GM18517 (cell line): ENCODE results near the gene SUPT20HL2.
"Not testable (repeated sequence)": the region's sequence is repeated elsewhere in the genome, so short reads cannot be mapped to it uniquely, and the experiment has no call there.

Experiments used
- ATAC-seq: cut with Tn5 transposase; IDR thresholded peaks from one replicate; pipeline ENCODE4 v1.9.1; 2021; ENCODE audit warnings: mild to moderate bottlenecking, moderate library complexity; ENCODE audit not compliant: unreplicated experiment

SUPT20HL2 gene

DNA sequence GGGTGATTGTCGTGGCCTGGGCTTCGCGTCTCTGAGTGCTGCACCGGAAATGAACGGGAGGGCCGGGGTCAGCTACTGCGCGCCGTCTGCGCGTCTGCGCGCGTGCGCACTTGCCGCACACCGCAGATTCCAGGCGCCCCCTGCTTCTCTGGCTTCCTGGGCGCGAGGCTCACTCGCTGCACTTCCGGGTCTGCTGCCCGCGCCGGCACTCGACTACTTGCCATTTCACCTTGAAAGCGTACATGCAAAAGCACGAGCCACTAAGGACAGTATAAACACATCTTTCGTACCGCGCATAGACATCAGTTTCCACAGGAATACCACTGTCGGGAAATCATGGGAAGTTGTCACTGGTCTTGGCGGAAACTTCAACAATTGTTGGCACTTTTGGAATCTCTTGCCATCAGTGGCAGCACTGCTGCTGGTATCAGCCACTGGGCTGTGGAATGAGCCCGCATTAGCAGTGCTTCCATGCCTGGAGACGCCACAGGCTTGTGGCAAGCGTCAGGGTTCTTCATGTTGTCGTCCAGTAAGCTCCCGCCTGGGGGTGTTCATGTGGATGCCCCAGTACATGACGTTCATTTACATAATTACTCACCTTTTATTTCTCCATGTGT lies at the start of gene SUPT20HL2:
TSS of gene SUPT20HL2 (minus strand) at position 51 of the 617 bp plus-strand sequence. CDS start 754 bp downstream, outside the sequence.
- no peak for ATAC-seq

DNA sequence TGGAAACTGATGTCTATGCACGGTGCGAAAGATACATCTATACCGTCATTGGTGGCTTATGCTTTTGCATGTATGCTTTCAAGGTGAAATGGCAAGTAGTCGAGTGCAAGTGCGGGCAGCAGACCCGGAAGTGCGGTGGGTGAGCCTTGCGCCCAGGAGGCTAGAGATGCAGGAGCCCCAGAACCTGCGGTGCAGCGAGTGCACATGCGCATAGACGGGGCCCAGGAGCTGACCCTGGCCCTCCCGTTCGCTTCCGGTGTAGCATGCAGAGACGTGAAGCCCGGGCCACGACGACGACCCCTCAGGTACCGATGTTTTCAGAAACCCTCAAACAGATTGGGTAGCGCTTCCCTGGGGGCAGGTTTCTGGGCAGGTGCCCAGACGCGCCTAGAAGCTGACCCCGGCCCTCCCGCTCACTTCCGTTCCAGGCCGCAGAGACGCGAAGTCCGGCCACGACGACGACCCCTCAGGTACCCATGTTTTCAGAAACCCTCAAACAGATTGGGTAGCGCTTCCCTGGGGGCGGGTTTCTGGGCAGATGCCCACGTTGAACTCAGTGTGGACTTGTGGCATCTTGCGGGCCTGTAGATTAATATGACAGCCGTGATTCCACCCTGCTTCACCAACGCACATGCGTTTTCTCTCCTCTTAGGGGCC lies 48.3 kb upstream of the SUPT20HL2 start:
- not testable (repeated sequence) for ATAC-seq

DNA sequence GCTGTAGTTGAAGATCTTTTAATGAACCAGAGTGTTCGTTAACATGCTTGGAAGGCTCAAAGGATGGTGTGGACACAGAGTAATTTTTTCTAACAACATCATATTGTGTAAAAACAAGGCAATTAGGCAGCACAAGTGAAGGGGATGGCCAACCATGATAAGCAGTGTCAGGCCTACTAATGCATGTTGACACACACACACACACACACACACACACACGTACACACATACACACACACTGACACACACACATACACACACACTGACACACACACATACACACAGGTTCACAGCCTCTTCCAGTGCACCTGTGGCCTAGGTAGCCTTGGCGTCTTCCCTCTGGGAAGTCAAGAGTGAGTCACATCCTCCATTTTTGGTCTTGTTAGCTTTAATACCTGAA lies 46.4 kb upstream of the SUPT20HL2 start, which contains the start of gene SUPT20HL1:
TSS of gene SUPT20HL1 (plus strand) at position 368 of the 400 bp plus-strand sequence. CDS start 2,122 bp downstream, outside the sequence.
- no peak for ATAC-seq

DNA sequence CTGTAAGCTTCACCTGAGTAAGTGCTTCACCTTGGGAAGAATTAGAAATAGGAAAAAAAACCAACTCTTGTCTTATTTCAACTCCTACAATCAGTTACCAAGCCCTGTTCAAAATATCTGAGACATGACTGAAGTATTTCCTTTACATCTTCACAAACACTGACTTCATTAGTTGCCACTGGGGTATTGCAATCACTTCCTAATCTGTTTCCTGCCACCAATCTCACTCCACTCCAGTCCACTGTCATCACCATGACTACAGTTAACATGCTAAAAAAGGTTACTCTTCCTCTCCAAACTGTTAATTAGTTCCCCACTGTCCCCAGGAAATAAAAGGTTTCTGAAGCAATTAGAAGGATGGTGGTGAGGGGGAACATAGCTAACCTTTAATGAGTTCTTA lies 43.2 kb upstream of the SUPT20HL2 start:
- no peak for ATAC-seq

DNA sequence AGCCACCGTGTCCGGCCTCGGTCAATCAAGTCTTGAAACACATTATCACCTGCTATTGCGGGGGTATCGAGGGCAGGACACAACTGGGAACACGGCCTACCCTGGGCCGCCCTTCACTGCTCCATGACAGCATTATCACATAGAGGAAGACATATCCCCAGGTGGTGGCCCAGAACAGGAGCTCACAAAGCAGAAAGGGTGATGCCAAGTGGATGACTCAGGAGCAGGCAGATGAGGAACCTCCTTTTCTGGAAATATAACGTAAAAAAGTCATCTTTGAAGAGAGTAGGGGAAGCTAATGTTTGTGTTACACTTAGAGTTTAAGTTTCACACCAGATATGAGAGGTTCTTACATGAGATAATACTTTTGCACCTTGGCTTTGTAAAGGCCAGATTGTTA lies 41.2 kb upstream of the SUPT20HL2 start:
- no peak for ATAC-seq

DNA sequence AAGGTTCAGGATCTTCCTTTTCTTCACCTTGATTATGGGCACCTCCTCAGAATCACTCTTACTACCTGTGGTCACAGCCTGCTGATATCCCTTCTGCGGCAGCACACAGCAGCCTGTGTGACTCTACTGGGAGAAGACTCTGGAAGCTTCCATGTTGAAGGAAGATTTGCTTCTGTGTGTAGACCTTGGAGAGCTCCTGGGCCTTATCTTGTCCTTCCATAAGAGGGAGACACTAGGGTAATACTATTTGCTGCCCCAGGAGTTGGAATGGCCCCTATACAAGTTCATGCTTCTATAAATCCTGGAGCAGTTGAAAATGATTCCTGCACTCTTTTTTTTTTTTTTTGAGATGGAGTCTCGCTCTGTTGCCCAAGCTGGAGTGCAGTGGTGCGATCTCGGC lies 36.3 kb upstream of the SUPT20HL2 start:
- no peak for ATAC-seq

DNA sequence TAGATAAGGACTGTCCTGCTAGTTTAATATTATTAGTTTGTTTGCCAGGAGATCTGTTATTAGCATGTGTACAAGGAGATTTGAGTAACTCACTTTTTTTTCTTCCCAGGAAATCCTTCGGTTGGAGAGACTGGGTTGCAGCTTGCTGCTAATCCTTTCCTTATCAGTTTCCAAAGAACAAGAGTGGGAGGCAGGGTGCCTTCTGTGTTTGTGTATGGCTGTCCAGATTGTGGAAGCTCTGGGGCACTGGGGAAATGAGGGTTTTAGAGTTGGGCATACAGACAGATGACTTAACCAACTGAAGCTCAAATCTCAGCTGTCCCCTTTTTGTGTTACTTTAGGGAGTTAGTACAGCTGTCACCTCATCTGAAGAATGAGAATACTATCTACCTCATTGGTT lies 34.0 kb upstream of the SUPT20HL2 start:
- ATAC-seq: no peak

DNA sequence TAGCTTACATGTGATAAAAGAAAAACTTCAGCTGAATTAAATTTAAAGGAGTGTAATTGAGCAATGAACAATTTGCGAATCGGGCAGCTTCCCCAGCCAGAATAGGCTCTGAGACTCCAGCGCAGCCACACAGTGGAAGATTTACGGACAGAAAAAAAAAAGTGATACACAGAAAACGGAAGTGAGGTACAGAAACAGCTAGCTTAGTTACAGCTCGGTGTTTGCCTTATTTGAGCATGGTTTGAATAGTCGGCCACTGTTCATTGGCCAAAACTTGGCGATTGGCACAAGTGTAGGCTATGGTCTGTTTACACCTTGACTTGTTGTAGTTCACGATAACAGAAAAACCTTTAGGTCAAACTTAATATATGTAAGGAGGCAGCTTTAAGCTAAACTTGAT lies 29.9 kb upstream of the SUPT20HL2 start:
- peak; percentile 65 for ATAC-seq

DNA sequence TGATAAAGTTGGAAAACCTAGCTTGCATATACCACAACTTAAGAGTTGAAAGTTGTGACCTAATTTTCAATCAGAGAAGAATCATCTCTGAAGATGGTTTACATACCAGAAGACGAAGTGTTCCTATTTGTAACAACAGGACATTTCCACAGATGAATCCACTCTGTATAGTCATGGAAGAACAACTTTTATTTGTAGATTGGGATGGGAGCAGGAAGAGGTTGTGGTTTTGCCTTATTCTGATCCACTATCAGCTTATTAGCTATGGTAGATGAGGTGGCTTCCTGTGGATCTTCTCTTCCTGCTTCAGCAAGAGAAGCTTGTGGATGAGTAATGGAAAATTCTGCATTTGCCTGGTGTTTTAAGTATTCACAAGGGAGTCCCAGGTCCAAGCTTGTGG lies 27.9 kb upstream of the SUPT20HL2 start:
- no peak for ATAC-seq

DNA sequence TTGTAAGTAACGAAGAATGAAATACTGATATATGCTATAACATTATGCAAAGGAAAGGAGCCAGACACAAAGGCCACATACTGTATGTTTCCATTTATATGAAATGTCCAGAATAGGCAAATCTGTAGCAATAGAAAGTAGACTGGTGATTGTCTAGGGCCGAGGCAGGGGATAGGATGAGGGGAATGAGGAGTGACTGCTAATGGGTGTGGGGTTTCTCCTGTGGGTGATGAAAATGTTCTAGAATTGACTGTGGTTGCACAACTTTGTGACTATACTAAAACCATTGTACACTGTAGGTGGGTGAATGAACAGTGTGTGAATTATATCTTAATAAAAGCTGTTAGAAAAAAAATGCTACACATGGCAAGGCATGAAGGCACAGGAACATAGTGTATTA lies 26.6 kb upstream of the SUPT20HL2 start:
- no peak for ATAC-seq

DNA sequence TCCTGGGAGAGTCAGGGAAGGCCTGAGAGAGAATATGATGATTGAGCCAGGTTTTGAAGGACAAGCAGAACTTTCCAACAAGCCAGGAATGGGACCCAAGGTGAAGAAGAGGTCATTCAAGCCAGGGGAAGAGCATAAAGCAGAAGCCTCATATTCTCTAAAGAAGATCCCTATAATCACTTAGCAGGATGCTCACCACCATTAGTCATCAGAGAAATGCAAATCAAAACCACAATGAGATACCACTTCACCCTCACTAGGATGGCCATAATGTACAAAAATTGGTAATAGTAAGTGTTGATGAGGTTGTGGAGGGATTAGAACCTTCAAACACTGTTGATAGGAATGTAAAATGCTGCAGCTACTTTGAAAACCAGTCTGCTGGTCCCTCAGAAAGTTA lies 26.0 kb upstream of the SUPT20HL2 start:
- no peak for ATAC-seq

DNA sequence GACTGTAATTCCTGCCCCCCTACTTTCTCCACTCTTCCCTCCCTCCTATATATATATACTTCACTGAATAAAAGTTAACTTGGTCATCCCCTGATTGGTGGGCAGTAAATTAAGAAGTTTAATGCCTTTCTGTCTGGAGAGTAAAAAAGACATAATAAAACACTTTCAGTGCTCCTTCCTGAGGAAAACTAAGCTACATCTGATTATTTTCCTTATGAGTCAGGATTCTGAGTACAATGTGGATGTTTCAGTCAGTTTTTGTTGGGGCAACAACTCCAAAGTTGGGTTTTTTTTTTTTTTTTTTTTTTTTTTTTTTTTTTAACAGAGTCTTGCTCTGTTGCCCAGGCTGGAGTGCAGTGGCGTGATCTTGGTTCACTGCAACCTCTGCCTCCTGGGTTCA lies 22.0 kb upstream of the SUPT20HL2 start:
- no peak for ATAC-seq

DNA sequence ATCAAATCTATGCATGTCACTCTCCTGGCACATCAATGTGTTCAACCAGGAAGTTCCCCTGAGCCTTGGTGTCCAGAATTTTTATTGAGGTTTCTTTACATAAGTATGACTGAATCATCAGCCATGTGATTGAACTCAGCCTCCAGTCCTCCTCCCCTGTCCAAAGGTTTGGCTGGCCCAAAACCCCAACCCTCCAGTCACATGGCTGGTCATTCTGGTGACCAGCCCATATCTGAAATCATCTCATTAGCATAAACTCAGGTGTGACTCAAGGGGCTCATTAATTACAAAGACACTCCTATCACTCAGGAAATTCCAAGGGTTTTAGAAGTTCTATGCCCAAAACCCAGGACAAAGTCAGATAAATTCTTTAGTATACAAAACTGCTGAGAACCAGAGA lies 20.6 kb upstream of the SUPT20HL2 start:
- ATAC-seq: no peak

DNA sequence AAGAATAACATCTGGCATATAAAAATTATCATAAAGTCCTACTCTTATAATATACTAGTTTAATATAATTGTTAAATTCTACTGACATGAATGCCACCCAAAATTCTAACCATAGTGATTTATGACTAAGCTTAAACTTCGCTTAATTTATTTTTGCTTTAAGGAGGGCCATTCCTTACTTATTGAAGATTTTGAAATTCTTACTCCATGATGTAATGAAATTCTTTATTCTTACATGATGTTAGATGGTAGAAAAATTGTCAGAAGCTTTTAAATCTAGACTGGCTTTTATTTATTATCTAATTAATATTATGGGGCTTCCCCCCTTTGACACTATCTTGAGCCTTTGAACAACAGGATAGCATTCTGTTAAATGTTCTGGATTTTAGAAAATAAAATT lies 19.5 kb upstream of the SUPT20HL2 start:
- ATAC-seq: no peak

DNA sequence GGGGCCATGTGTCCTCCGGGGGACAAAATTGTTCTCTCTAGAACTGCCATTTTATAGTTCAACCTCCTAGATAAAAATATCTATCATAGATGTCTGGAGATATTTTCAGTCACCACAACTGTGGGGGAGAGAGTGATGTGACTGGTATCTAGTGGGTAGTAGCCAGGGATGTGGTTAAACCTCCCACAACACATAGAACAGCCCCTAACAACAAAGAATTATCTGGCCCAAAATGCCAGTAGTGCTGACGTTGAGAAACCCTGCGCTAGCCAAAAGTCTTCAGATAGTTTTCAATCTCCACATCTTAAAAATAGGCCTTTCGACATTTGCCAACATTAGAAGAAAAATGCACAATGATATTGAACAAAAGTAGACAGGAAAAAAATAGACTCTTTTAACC lies 19.0 kb upstream of the SUPT20HL2 start:
- ATAC-seq: no peak

DNA sequence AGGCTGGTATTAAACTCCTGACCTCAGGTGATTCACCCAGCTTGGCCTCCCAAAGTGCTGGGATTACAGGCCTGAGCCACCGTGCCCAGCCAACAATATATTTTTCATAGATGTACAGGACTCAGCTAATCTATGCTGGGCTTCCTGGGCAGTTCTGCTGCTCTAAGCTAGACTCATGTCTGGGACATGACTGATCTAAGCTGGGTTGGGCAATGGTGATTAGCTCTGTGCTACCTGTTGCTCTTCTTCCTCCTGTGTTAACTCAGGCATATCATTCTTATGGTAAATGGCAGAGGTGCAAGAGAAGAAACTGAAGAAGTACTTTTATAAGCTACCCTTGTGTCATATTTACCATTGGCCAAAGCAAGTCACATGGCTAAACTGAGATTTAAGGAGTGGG lies 11.4 kb upstream of the SUPT20HL2 start:
- no peak for ATAC-seq

DNA sequence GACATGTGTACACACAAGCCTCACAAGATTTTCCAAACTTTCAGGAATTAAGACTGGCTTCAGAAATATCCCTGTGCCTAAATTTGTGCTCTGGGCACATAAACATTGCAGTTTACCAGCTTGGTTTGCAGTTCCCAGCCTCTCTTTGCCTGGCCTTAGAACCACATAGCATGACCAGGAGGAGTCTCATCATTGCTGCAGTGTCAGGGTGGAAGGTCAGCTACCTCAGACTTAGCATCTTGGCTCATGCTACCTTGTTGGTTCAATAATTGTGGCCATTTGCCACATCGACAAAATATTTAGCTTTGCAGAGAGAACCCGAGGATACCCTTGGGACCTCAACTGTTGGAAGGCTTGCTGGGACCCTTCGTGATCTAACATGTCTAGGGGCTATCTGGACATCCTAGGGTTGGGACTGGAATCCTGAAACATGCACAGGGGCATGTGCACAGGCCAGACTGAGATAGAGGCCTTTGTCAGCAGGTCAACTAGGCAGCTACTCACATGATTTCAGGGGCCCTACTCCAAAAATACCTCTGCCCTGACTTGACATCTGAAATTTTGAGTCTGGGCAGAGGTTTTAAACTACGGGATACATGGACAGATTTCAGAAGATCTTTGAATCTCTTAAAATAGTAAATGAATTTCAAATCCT lies 8.0 kb upstream of the SUPT20HL2 start:
- ATAC-seq: no peak

DNA sequence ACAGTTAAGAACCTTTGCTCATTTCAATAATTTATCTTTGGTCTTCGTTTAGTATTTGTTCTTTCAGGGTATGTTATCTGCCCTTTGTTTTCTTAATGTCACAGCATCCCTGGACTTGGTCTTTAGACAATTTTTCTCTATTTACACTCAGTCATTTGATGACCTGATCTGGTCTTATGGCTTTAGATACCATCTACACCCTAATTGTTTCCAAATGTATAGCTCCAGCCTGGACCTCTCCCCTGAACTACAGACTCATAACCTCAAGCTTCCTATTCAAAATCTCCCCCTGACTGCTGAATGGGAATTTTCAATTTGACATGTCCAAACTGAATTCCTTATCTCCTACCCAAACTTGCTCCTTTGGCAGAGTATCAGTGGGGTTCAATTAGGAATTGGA lies 3.7 kb upstream of the SUPT20HL2 start:
- ATAC-seq: no peak

DNA sequence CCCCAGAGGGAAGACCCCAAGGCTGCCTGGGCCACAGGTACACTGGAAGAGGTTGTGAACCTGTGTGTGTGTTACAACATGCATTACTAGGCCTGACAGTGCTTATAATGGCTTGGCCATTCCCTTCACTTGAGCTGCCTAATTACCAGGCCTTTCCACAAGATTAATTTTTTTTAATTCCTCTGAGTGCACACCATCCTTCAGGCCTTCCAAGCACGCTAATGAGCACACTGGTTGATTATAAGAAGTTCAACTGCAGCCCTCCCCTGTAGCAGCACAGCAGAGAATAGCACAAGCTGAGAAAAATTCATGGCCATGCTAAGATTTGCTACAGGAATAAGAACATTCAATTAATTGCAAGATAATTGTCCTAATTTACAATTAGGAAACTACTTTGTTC lies 2.2 kb upstream of the SUPT20HL2 start:
- ATAC-seq: no peak

DNA sequence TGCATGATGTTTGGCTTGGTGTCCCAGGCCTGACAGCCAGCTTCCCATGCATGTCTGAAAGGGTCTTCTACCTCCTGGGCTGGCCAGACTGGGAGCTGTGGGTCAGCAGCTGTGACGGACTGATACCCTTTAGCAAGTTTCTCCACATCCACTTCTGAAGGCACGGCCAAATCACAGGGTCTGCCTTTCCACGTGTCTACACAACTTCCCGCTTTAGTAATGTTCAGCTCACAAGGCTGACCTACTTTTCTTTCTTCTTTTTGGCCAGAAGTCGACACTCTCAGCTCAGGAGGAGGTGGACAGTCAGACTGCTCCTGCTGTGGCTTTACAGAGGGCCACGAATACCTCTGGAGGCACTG lies 1.6 kb downstream of the SUPT20HL2 start:
- not testable (repeated sequence) for ATAC-seq

DNA sequence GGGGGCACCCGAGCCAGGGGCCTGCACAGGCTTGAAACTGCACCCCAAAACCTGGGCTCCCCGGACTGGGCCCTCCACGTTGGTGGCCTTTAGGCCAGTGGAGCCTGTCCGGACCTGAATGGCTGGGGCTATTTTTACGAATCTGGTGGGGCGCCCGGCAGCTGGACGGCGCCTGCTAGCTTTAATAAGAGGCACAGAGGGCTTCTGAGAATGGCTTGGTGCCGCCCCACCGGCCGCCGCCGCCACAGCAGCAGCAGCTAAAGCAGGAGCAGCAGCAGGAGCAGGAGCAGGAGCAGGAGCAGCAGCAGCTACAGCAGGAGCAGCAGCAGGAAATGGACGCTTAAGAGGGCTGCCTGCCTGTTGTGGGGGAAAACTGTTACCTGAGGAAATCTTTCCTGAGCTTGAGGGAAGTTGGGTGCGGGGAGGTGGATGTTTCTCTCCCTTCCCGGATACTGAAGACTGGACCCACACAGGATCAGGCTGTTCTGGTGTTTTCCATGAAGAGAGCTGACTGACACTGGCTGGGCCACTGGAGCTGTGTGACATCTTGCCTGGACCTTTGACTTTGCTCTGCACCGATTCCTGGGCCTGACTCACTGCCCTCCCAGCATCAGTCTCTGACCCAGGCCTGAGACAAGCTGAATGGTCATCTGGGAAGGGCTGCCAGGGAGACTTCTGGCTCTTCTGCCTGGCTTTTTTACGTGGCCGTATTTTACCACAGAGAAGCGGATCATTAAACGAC lies 2.2 kb downstream of the SUPT20HL2 start:
- ATAC-seq: not testable (repeated sequence)

DNA sequence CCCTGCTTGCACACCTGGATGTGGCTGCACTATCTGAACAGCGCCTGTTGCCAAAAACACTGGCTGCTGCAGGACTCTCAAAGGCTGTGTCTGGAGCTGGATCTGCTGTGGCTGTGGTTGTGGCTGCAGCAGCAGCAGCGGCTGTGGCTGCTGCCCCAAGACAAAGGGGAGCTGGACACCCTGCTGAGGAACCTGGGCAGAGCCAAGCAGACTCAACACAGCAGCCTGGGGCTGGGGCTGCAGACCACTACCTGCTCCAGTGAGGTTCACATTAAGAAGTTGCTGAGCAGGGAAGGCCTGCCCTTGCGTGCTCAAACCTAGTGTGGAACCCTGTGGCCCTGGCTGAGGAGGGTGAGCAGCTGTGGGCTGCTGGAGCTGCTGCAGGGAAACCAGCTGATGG lies 3.0 kb downstream of the SUPT20HL2 start:
- not testable (repeated sequence) for ATAC-seq
